HepG2 (cell line): ENCODE data around the gene PELO. TPM values are rescaled to one million over a fixed set of nuclear protein-coding genes. Genes with fewer than 3 reads are reported as not detected.

Source experiments
- AKNA ChIP-seq: sonication (generic); formaldehyde crosslinking; IDR thresholded peaks from 2 replicates; pipeline ENCODE4 v1.4.0; 2020; ENCODE audit warnings: missing genetic modification reagents, borderline replicate concordance
- ATF7-NPFF ChIP-seq: sonication (generic); formaldehyde crosslinking; IDR thresholded peaks from 2 replicates; pipeline ENCODE4 v1.8.1; 2023; ENCODE audit warnings: mild to moderate bottlenecking, low read depth, missing genetic modification reagents, moderate library complexity
- CBX1 ChIP-seq: IDR thresholded peaks from one replicate; pipeline ENCODE4 v1.6.1; 2016; ENCODE audit warnings: antibody characterized with exemption, low read depth
- CEBPB ChIP-seq: IDR thresholded peaks from 2 replicates; pipeline ENCODE4 v1.6.1; 2011; ENCODE audit warnings: low read depth, low read length, improper control_type of control experiment, borderline replicate concordance
- EED ChIP-seq: sonication (generic); formaldehyde crosslinking; IDR thresholded peaks from 2 replicates; pipeline ENCODE4 v1.5.0; 2020; ENCODE audit warnings: mild to moderate bottlenecking, missing genetic modification reagents
- ESRRA ChIP-seq: sonication (generic); formaldehyde crosslinking; IDR thresholded peaks from 2 replicates; pipeline ENCODE4 v1.5.1; 2020; ENCODE audit warnings: mild to moderate bottlenecking, low read depth, missing genetic modification reagents
- GABPB1 ChIP-seq: IDR thresholded peaks from 2 replicates; pipeline ENCODE4 v1.6.1; 2016; ENCODE audit warnings: mild to moderate bottlenecking, missing genetic modification reagents, moderate library complexity, missing compliant biosample characterization
- GMEB1 ChIP-seq: sonication (generic); formaldehyde crosslinking; IDR thresholded peaks from 2 replicates; pipeline ENCODE4 v1.5.1; 2020; ENCODE audit warnings: missing genetic modification reagents, mild to moderate bottlenecking, borderline replicate concordance
- HOXA5 ChIP-seq: sonication (generic); formaldehyde crosslinking; IDR thresholded peaks from 2 replicates; pipeline ENCODE4 v1.4.0; 2020; ENCODE audit warnings: missing genetic modification reagents
- KLF13 ChIP-seq: sonication (generic); formaldehyde crosslinking; IDR thresholded peaks from 2 replicates; pipeline ENCODE4 v1.4.0; 2020; ENCODE audit warnings: mild to moderate bottlenecking, missing genetic modification reagents
- MAF1 ChIP-seq: sonication (generic); formaldehyde crosslinking; IDR thresholded peaks from 2 replicates; pipeline ENCODE4 v1.5.0; 2020; ENCODE audit warnings: missing genetic modification reagents, borderline replicate concordance
- POLR2AphosphoS5 ChIP-seq: IDR thresholded peaks from 2 replicates; pipeline ENCODE4 v1.6.1; 2012; ENCODE audit warnings: low read depth, low read length
- RFX1 ChIP-seq: fragments of 450-650 bp; IDR thresholded peaks from 2 replicates; pipeline ENCODE4 v1.6.1; 2017
- SMAD1 ChIP-seq: sonication (generic); formaldehyde crosslinking; IDR thresholded peaks from 2 replicates; pipeline ENCODE4 v1.4.0; 2020; ENCODE audit warnings: missing genetic modification reagents, low read depth, mild to moderate bottlenecking, borderline replicate concordance
- TFDP1 ChIP-seq: IDR thresholded peaks from 2 replicates; pipeline ENCODE4 v1.6.1; 2016; ENCODE audit warnings: missing compliant biosample characterization, missing genetic modification reagents, borderline replicate concordance
- ZBTB43 ChIP-seq: sonication (generic); formaldehyde crosslinking; conservative IDR thresholded peaks from 2 replicates; pipeline ENCODE4 v1.4.0; 2020; ENCODE audit warnings: missing genetic modification reagents
- ZMAT3 ChIP-seq: sonication (generic); formaldehyde crosslinking; conservative IDR thresholded peaks from 2 replicates; pipeline ENCODE4 v1.7.0; 2021; ENCODE audit warnings: missing genetic modification reagents
- ZNF629 ChIP-seq: sonication (generic); formaldehyde crosslinking; conservative IDR thresholded peaks from 2 replicates; pipeline ENCODE4 v1.5.0; 2020; ENCODE audit warnings: missing genetic modification reagents
- ZNF749 ChIP-seq: sonication (generic); formaldehyde crosslinking; IDR thresholded peaks from 2 replicates; pipeline ENCODE4 v1.8.0; 2022; ENCODE audit warnings: mild to moderate bottlenecking, missing genetic modification reagents, moderate library complexity, borderline replicate concordance
- ZNF839 ChIP-seq: sonication (generic); formaldehyde crosslinking; IDR thresholded peaks from 2 replicates; pipeline ENCODE4 v1.4.0; 2020; ENCODE audit warnings: missing genetic modification reagents, mild to moderate bottlenecking, borderline replicate concordance
- ZSCAN21 ChIP-seq: sonication (generic); formaldehyde crosslinking; IDR thresholded peaks from 2 replicates; pipeline ENCODE4 v1.8.0; 2022; ENCODE audit warnings: mild to moderate bottlenecking, missing genetic modification reagents, moderate library complexity, borderline replicate concordance
- polyA plus RNA-seq, 8 experiments: library from polyadenylated mRNA; depleted of rRNA in 3 of 8; stranded (reverse) in 7 of 8; unstranded in 1 of 8; fragments of >200 nt; fragmentation: Illumina TruSeq in 4 of 8; extraction: Trizol in 4 of 8; gene quantifications; 2 replicates each; pipeline versions ENCODE4 v1.2.1 to v1.2.3, GENCODE V29; 2011 to 2016; ENCODE audit warnings: low read depth in 4 of 8, missing spikeins in 1 of 8, mixed read lengths in 1 of 8; ENCODE audit not compliant: insufficient read depth in 1 of 8
- total RNA-seq, 5 experiments: library from RNA; depleted of rRNA; stranded (reverse); fragments of >200 nt; fragmentation: Illumina TruSeq; extraction: Trizol; gene quantifications; 2 replicates each; pipeline ENCODE4 v1.2.3, GENCODE V29; 2016; ENCODE audit warnings: low read depth in 1 of 5

Gene PELO
- total and polyA plus RNA-seq, 2 of the 13 experiments (the other 11 are each of a cell fraction or from before 2014, with no cell fraction given), result 19.0 to 23.9 TPM

- peak; percentile 97 for TF ChIP-seq GMEB1 (CRISPR knock-in tag)
- peak; percentile 59; the same call in 1 of the 2 replicates for TF ChIP-seq SMAD1 (CRISPR knock-in tag)
- TF ChIP-seq MAF1 (CRISPR knock-in tag), result 0 out of 2 replicates have a peak, but pooled peaks have one; percentile 36
- TF ChIP-seq KLF13, result peak; percentile 86; the same call in 1 of the 2 replicates
- 0 out of 2 replicates have a peak, but pooled peaks have one; percentile 31 for TF ChIP-seq ZBTB43 (CRISPR knock-in tag)
- TF ChIP-seq HOXA5 (CRISPR knock-in tag), result peak; percentile 22; the same call in 1 of the 2 replicates
- TF ChIP-seq ZNF749 (CRISPR knock-in tag), result no peak
- TF ChIP-seq AKNA, result no peak
- 0 out of 2 replicates have a peak, but pooled peaks have one; percentile 63 for TF ChIP-seq ATF7-NPFF
- TF ChIP-seq POLR2AphosphoS5, result peak; percentile 89
- no peak for TF ChIP-seq CBX1
- peak; percentile 52; the same call in 1 of the 2 replicates for TF ChIP-seq CEBPB
- TF ChIP-seq GABPB1 (CRISPR knock-in tag), result peak; percentile 53; the same call in 1 of the 2 replicates
- peak; percentile 16; the same call in 1 of the 2 replicates for TF ChIP-seq ZMAT3 (CRISPR knock-in tag)
- TF ChIP-seq ZSCAN21 (CRISPR knock-in tag), result 0 out of 2 replicates have a peak, but pooled peaks have one; percentile 10
- peak; percentile 58; the same call in 1 of the 2 replicates for TF ChIP-seq ZNF839 (CRISPR knock-in tag)
- 0 out of 2 replicates have a peak, but pooled peaks have one; percentile 13 for TF ChIP-seq ESRRA (CRISPR knock-in tag)
- TF ChIP-seq RFX1, result no peak
- TF ChIP-seq EED (CRISPR knock-in tag), result no peak
- TF ChIP-seq TFDP1 (CRISPR knock-in tag), result peak; percentile 74; the same call in 1 of the 2 replicates
- TF ChIP-seq ZNF629 (CRISPR knock-in tag), result 0 out of 2 replicates have a peak, but pooled peaks have one; percentile 9
Observed at GRCh38 chr5:52799983-52800393, 12.3 kb downstream of the PELO start (continued).
